Stimulated activated CD8-positive, alpha-beta memory T cell treated with anti-CD3 and anti-CD28 coated beads, Interleukin-15, amount 100 ng/mL, for 4 hours (primary cell): ENCODE data around the gene KRTAP22-2.

ENCODE experiments used
- DNase-seq, 2 donors: peaks; one replicate each; pipeline ENCODE4 v3.0.0-alpha.2; 2020; ENCODE audit warnings: low read depth in 2 of 2

Gene KRTAP22-2

GRCh38 chr21:30590297-30590696, at the start of gene KRTAP22-2:
Gene KRTAP22-2, minus strand, starts transcription at chr21:30590397.
- no peak for DNase-seq

- no peak for DNase-seq
Measured at GRCh38 chr21:30638686-30639085, 48.5 kb upstream of the KRTAP22-2 start.

- DNase-seq, result no peak
Measured at GRCh38 chr21:30634906-30635305, 44.7 kb upstream of the KRTAP22-2 start, which contains the start of gene KRTAP20-2. Gene KRTAP20-2, plus strand, starts transcription at chr21:30635206. Its CDS starts 58 bp downstream, at chr21:30635264.

- no peak for DNase-seq
Measured at GRCh38 chr21:30629200-30629599, 39.0 kb upstream of the KRTAP22-2 start.

- DNase-seq, result no peak
Measured at GRCh38 chr21:30628109-30628508, 37.9 kb upstream of the KRTAP22-2 start.

DNA sequence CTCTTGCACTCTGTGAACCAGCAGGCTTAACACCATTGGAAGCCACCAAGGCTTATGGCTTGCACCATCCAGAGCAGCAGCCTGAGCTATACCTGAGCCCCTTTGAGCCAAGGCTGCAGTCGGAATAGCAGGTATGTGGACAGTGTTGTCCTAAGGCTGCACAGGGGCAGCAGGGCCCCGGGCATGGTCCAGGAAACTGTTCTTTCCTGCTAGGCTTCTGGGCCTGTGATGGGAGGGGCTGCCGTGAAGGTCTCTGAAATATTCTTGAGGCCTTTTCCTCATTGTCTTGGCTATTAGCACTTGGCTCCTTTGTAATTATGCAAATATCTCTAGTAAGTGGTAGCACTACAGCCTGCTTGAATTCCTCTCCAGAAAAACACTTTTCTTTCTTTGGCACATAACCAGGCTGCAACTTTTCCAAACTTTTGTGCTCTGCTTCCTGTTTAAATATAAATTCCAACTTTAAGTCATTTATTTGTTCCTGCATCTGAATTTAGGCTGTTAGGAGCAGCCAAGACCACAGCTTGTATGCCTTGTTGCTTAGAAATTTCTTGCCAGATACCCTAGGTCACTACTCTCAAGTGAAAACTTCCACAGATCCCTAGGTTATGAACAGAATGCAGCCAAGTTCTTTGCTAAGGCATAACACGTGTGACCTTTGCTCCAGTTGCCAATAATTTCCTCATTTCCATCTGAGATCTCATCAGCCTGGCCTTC, 35.4 kb upstream of the KRTAP22-2 start:
- no peak for DNase-seq

DNA sequence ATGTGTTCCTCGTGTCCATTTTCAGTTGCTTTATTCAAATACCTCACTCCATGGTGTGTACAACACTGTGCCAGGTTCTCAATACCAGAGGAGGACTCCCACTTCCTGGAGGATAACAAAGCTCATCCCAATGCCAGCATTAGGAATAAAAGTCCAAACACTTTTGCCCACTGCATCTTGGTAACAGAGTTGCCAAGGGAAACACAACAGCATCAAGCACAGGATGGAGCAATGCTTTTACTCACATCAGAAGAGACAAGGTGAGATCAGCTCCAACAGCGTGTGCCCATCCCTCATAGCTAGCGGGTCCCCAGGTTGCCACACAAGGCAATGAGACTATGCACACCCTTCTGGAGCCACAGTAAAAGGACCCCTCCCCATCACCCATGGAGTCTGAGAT, 33.2 kb upstream of the KRTAP22-2 start:
- no peak for DNase-seq

GRCh38 chr21:30620522-30620921, 30.3 kb upstream of the KRTAP22-2 start, which contains the start of gene KRTAP20-4:
Gene KRTAP20-4, plus strand, starts transcription at chr21:30620627.
- DNase-seq, result no peak

DNA sequence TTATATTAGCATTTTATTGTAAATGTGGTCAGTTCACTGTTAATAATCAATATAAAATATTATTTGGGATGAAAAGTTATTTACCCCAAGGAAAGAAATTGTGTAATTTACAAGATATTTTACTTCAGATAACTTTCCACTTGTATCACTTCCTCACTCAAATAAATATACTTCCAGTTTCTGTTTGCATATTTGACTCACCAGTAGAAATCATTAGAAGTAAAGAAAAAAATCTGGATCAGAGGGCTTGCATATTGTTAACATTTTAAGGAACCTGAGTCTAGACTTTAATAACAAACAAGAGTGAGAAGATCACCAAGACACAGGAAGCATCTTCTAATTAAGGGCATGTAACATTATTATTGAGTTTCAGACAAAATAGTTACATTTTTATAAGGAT, 29.9 kb upstream of the KRTAP22-2 start:
- DNase-seq, result no peak

GRCh38 chr21:30616125-30616524, 25.9 kb upstream of the KRTAP22-2 start, which contains the start of gene KRTAP20-1:
Gene KRTAP20-1, plus strand, starts transcription at chr21:30616425. Its CDS starts 30 bp downstream, at chr21:30616455.
- DNase-seq, result no peak

DNA sequence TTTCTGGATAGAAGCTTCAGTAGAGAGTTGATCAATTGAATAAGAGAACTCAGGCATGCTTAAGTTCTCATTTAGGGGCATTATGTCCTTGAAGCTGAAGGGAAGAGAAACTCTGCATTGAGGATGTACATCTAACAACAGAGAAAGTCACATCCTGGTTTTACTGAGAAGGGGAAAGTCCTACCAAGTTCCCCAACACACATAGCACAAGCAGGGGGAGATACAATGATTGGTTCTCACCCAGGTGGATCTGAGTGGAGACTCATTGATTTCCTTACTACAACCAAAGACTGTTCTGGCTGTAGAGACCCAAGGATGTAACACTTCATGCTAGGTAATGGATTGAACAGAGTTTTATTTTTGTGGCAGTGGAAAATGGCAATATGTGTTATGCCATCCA, 25.0 kb upstream of the KRTAP22-2 start:
- no peak for DNase-seq

GRCh38 chr21:30613836-30614235, 23.6 kb upstream of the KRTAP22-2 start, which contains the start of gene KRTAP6-1:
Gene KRTAP6-1, minus strand, starts transcription at chr21:30613930. Its CDS starts 26 bp downstream, at chr21:30613904.
- DNase-seq, result no peak

GRCh38 chr21:30612132-30612531, 21.9 kb upstream of the KRTAP22-2 start:
- no peak for DNase-seq

DNA sequence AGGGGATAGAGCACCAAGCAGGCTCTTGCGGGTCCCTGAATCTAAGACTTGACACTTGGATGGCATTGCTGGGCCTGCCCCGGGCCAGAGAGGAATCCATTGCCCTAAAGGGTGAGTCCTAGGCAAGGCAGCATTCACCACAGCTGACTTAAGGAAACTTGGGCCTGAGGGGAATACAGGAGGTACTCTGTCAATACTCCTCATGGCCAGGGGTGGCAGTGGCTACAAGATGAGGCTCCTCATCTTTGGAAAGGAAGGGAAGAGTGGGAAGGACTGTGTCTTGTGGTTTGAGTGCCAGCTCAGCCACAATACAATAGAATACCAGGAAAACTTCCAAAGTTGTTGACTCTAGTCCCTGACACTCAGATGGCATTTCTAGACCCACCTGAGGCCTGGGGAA, 15.8 kb upstream of the KRTAP22-2 start:
- DNase-seq, result no peak

GRCh38 chr21:30600787-30601186, 10.6 kb upstream of the KRTAP22-2 start, which contains the start of gene KRTAP22-1:
Gene KRTAP22-1, plus strand, starts transcription at chr21:30601087.
- no peak for DNase-seq

DNA sequence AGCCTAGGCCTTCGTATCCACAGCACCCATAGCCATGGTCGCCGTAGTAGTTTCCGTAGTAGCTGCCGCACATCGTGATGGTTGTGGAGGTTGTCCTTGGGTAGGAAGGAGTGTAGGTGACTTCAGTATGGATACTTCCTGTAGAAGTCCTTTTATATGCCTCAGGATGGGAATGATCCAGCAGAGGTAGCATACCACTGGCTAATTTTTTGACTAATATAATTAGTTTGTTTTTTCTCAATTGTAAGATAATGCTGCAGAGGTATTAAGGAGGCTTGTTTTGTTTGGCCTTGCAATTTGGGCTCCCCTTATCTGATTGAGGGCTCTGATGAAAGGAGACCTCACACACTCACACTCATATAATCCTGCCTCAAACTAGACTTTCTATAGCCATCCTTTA, 8.6 kb upstream of the KRTAP22-2 start, which contains the start of gene KRTAP6-2:
KRTAP6-2 (minus strand) TSS at position 101 of the 400 bp plus-strand sequence; CDS start at position 73, 28 bp downstream.
- no peak for DNase-seq

GRCh38 chr21:30592140-30592539, 1.9 kb upstream of the KRTAP22-2 start, which contains the start of gene KRTAP6-3:
Gene KRTAP6-3, plus strand, starts transcription at chr21:30592440. Its CDS starts 6 bp downstream, at chr21:30592446.
- DNase-seq, result no peak

GRCh38 chr21:30582870-30583269, 7.3 kb downstream of the KRTAP22-2 start:
- no peak for DNase-seq

DNA sequence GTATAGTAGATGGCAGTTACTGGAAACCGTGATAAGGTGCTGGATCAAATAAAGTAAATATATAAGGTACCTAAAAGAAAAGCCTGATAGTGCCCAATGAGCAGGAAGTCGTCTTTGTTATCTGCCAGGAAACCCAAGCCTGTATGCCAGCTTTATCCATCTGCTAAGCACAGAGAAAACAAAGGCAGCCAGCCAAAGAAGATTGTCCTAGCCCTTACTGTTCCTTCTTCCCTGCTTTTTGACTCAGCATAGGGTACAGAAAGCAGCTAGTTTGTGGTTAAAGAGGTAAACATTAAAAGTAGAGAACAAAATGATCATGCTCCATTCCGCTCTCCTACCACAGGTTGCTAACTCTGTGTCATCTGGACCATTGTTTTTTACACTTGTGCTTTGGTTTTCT, 10.1 kb downstream of the KRTAP22-2 start:
- DNase-seq, result no peak

- DNase-seq, result no peak
Measured at GRCh38 chr21:30579346-30579745, 10.9 kb downstream of the KRTAP22-2 start.

DNA sequence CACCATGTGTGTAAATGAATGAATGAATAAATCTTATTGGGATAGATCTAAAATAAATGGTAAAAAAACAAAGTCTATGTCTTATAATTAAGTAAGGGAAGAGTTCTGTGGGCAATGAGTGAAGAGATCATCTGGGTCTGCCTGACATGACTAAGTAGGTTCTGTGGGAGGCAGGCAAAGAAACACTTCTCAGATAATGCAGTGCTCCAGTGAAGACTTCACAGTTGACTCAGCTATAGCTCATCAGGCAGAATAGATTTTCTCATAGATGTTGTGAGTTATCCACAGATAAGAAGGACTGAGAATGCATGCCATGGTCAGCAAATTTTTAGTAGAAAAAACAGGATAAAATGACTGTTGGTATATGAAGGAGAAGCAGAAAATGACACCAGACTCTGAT, 12.4 kb downstream of the KRTAP22-2 start:
- no peak for DNase-seq

DNA sequence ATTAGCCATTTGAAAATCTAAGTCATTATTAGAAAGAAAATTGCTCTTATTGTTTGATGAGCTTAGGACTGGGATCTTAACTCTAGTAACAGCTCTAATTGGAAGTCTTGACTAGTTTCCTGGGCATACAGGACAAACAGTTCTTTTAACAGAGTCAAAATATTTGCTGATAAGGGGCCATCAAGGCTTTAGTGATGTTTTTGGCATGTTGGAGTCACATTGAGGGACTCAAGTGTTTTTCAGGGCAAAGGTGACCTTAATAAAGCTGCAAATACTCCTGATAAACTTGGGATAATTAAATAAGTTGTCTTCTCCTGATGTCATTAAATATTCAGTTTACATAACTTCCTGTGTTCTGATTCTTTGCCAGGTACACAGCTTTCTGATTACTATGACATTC, 22.6 kb downstream of the KRTAP22-2 start:
- no peak for DNase-seq

DNA sequence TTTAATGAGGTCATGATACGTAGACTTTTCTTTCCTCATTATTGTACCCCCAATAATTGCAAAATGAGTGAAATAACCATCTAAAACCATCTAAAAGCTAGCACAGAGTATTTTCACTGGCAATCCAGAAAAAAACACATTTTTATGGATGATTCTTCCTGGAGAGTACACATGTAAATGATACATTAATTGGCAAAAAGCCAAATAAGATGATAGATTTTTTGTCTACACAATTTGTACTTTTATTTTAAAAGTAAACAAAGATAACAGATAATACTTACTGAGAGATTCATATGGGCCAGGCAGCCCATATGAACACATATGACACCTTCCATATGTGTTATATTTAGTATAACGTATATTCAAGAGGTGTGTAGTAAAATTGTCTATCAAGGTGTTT, 26.6 kb downstream of the KRTAP22-2 start:
- no peak for DNase-seq
